HG03575 (cell line): ENCODE measurements around the gene ARL6IP1.
A peak's percentile ranks its signal among the peaks of the same experiment; 100 is the strongest.
"Not testable (repeated sequence)": the region's sequence is repeated elsewhere in the genome, so short reads cannot be mapped to it uniquely, and the experiment has no call there.

Source experiments
- ATAC-seq: cut with Tn5 transposase; IDR thresholded peaks from one replicate; pipeline ENCODE4 v1.9.1; 2021; ENCODE audit not compliant: unreplicated experiment, insufficient number of reproducible peaks, low FRiP score; ENCODE audit errors: extremely low read depth

ARL6IP1 gene

DNA sequence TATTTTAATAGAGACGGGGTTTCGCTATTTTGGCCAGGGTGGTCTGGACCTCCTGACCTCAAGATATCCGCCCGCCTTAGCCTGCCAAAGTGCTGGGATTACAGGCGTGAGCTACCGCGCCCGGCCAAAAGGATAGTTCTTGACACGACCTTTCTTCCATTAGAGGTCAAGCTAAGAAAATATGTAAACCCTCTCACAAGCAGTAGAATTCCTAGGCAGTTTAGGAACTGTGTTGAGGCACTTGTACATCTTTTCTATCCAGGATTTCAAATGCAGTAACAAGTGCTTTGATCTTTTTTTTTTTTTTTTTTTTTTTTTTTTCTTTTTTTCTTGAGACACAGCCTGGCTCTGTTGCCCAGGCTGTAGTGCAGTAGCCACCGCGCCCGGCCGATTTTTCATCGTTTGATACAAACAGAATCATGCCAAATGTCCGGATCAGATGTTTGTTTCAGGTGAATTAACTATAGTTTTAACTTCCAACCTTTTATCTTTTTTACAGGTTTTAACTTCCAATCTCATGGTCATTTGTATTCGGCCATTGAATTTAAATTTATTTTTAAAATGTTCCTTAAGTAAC lies 1.5 kb upstream of the ARL6IP1 start:
- no peak for ATAC-seq

- ATAC-seq: no peak
These were observed 589 bp downstream of the ARL6IP1 start for GRCh38 chr16:18800775-18801144.

DNA sequence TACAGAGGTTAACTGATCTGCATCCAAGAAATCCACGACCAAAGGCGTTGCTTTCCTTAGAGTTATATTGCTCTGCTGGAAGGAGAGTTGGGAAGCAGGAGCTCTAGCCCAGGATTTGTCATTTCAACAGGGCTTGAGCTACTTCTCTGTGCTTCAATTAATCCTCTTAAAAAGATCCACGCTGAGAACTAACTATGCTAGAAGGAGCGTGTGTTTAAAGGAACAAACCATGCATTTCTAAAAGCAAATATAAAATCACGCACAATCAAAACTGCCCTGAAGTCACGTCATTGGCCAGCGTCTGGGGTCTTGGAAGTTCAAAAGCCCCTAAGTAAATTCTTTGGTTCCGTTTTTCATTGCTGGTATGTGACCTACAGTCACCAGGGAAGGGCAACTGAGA lies 1.1 kb downstream of the ARL6IP1 start:
- ATAC-seq: no peak

- ATAC-seq: no peak
These were observed 1.8 kb downstream of the ARL6IP1 start for GRCh38 chr16:18799500-18799899.

DNA sequence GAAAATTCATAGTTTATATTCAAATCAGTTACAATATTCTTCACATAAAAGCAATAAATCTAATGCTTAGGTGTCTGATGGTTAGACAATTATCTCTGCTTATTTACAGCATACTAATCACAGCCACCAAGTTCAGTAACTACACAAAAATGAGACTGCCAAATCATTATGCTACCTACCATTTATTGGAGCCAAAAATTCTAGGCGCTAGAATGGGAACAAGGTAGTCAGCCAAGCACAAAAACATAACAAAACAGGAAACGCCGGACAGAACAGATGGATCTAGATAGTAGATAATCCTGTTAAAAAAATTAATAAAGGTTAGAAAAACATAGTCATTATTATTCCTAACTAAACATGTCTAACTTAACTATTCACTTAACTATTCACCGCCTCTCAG lies 3.6 kb downstream of the ARL6IP1 start:
- ATAC-seq: no peak

GRCh38 chr16:18796377-18796776 lies 5.0 kb downstream of the ARL6IP1 start:
- no peak for ATAC-seq

GRCh38 chr16:18792836-18793433 lies 8.4 kb downstream of the ARL6IP1 start:
- ATAC-seq: no peak

DNA sequence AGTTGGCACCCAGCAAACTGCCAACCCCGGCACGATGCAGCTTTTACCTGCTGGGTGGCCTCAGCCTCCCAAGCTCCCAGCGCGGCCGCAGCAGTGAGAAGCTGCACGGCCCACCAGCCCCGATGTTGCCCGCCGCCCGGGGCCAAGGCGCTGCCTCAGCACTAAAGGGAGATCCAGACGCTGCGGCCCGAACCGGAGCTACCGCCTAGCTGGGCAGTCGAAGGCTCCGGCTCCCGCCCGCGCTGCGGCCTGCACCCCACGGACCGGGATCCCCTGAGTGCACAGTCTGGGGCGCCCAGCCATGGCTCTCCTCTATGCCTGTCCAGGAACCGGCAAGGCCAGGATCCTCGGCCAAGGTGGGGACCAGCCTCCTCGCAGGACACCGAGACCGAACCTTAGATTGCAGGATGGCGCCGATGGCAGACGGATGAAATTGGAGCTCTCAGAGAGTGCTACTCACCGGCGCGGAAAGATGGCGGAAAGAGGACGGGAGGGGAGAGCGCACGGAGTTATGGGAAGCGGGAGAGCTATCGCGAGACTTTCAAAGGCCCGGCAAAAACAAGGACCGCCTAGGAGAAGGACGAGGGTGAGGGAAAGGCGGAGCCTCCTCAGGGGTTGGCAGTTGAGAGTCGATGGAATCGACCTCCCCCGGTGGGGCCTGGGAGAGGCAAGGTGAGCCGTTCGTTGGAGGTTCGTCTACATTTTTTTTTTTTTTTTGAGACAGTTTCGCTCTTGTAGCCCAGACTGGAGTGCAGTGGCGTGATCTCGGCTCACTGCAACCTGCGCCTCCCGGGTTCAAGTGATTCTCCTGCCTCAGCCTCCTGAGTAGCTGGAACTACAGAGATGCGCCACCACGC lies 11.3 kb downstream of the ARL6IP1 start, which contains the start of gene RPS15A:
Gene RPS15A (minus strand): TSS at position 485 of the 857 bp plus-strand sequence. CDS start 1,221 bp downstream, outside the sequence.
- ATAC-seq: peak; percentile 63

GRCh38 chr16:18789515-18789849 lies 11.9 kb downstream of the ARL6IP1 start:
- ATAC-seq: no peak

- ATAC-seq: no peak
These were observed 12.4 kb downstream of the ARL6IP1 start for GRCh38 chr16:18788828-18789514.

GRCh38 chr16:18784917-18785623 lies 16.3 kb downstream of the ARL6IP1 start:
- ATAC-seq: no peak

- ATAC-seq: no peak
These were observed 17.7 kb downstream of the ARL6IP1 start for GRCh38 chr16:18783430-18784341.

GRCh38 chr16:18782697-18783429 lies 18.5 kb downstream of the ARL6IP1 start:
- no peak for ATAC-seq

DNA sequence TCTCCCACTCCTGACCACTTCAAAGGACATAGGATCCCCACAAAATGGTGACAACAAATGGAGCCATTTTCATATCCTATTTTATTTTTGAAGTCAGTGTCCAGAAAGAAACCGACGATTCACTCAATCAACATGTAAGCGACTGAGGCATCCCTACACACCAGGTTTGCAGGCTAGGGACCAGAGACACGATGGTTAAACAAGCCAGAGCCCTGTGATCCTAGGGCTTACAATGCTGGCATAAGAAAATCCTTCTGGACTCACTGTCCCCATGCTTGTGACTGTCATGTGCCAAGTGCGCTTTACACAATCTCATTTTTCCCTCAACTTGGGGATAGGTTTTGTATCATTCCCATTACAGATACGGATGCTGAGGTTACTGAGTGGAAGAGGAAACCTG lies 20.1 kb downstream of the ARL6IP1 start:
- not testable (repeated sequence) for ATAC-seq

DNA sequence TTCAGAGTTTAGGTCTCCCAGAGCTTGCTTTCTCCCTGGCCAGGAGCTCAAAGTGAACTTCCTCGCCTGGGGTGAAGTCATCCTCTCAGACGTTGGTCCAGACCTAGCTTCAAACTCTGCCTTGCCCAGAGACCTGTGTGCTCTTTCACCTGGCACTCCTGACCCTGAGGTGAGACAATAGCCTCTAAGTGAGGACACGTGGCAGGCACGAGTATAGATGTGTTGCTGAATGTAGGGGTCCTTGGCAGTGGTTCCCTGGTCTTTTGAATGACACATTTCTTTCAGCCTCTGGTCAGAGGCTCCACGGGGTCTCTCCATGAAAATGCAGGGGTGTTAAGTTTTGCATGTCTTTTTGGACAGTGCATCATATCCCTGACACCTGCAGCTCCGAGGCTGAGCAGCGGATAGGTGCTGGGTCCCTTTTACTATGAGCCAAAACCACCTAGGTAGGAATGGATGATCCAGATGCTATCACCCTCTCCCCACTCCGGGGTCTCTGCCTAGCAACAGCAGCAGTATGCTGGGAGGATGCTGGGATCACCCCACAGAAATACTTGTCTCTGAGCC lies 20.8 kb downstream of the ARL6IP1 start:
- not testable (repeated sequence) for ATAC-seq

DNA sequence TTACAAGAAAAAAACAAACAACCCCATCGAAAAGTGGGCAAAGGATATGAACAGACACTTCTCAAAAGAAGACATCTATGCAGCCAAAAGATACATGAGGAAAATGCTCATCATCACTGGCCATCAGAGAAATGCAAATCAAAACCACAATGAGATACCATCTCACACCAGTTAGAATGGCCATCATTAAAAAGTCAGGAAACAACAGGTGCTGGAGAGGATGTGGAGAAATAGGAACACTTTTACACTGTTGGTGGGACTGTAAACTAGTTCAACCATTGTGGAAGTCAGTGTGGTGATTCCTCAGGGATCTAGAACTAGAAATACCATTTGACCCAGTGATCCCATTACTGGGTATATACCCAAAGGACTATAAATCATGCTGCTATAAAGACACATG lies 23.7 kb downstream of the ARL6IP1 start:
- not testable (repeated sequence) for ATAC-seq

GRCh38 chr16:18776334-18776733 lies 25.0 kb downstream of the ARL6IP1 start:
- not testable (repeated sequence) for ATAC-seq
